Stimulated activated CD8-positive, alpha-beta memory T cell treated with anti-CD3 and anti-CD28 coated beads, Interleukin-7, amount 100 ng/mL, for 24 hours (primary cell): ENCODE results near the gene LRRC8B.

ENCODE experiments used
- DNase-seq: peaks from one replicate; pipeline ENCODE4 v3.0.0-alpha.2; 2020; ENCODE audit warnings: low read depth

LRRC8B gene

GRCh38 chr1:89547563-89548116 lies 23.0 kb downstream of the LRRC8B start:
- DNase-seq, result no peak

- DNase-seq, result no peak
Measured at GRCh38 chr1:89548122-89548857, 23.7 kb downstream of the LRRC8B start.

- DNase-seq, result no peak
Measured at GRCh38 chr1:89550995-89551394, 26.4 kb downstream of the LRRC8B start.

- DNase-seq, result no peak
Measured at GRCh38 chr1:89552471-89553081, 27.9 kb downstream of the LRRC8B start.

GRCh38 chr1:89553157-89553556 lies 28.5 kb downstream of the LRRC8B start:
- DNase-seq, result no peak

- no peak for DNase-seq
Measured at GRCh38 chr1:89555550-89555949, 30.9 kb downstream of the LRRC8B start.

GRCh38 chr1:89556726-89557444 lies 32.3 kb downstream of the LRRC8B start:
- no peak for DNase-seq

GRCh38 chr1:89557445-89557825 lies 32.8 kb downstream of the LRRC8B start:
- no peak for DNase-seq

- no peak for DNase-seq
Measured at GRCh38 chr1:89557956-89558355, 33.3 kb downstream of the LRRC8B start.

- no peak for DNase-seq
Measured at GRCh38 chr1:89563957-89564604, 39.5 kb downstream of the LRRC8B start.

GRCh38 chr1:89565521-89565920 lies 40.9 kb downstream of the LRRC8B start:
- DNase-seq, result no peak

- no peak for DNase-seq
Measured at GRCh38 chr1:89566761-89567174, 42.1 kb downstream of the LRRC8B start.

- DNase-seq, result no peak
Measured at GRCh38 chr1:89567797-89568196, 43.2 kb downstream of the LRRC8B start.

- no peak for DNase-seq
Measured at GRCh38 chr1:89573410-89573809, 48.8 kb downstream of the LRRC8B start.

- no peak for DNase-seq
Measured at GRCh38 chr1:89574621-89575020, 50.0 kb downstream of the LRRC8B start.

- no peak for DNase-seq
Measured at GRCh38 chr1:89575207-89575606, 50.6 kb downstream of the LRRC8B start.

GRCh38 chr1:89576013-89576412 lies 51.4 kb downstream of the LRRC8B start:
- DNase-seq, result no peak

GRCh38 chr1:89578151-89578550 lies 53.5 kb downstream of the LRRC8B start:
- no peak for DNase-seq

GRCh38 chr1:89578946-89579684 lies 54.5 kb downstream of the LRRC8B start:
- no peak for DNase-seq

- DNase-seq, result no peak
Measured at GRCh38 chr1:89580036-89580435, 55.4 kb downstream of the LRRC8B start.

- no peak for DNase-seq
Measured at GRCh38 chr1:89581859-89582258, 57.2 kb downstream of the LRRC8B start.

GRCh38 chr1:89582571-89582970 lies 57.9 kb downstream of the LRRC8B start:
- no peak for DNase-seq
